Measurements from ENCODE around the gene TMEM201. TPM values are rescaled to one million over a fixed set of nuclear protein-coding genes. Genes with fewer than 3 reads are reported as not detected.

Gene TMEM201
- total RNA-seq, 1 donor from 2014 or later = 9.9 TPM

DNA sequence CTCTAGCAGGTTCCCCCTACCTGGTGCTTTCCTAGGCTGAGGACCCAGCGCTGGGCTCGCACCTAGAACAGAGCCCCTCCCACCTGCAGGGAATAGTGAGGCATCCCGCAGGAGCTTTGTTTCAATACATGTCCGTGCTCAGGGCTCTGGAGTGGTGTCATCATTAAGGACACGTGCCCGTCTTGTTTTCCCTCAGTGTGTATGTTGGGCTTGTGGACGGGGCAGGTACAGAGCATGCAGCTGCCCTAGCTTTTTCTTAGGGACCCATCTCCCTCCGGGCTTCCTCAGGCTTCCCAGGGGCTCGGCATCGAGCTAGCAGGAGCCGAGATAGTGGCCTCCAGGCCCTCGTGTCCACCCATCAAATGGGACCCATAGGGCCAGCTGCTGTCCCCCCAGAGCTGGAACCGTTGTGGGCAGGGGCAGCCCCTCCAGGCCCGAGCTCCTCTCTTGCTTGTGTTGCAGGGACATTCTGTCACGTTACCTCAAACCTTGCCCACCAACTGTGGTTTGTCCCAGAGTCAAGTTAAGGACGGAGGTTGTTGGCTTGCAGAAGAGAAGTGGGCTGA lies 3.9 kb downstream of the TMEM201 start:
- Histone ChIP-seq H3K36me3 (ENCODE audit: control insufficient read depth, insufficient read depth, low read length) (no peaks in the 10 kb centered on the region), H3K27me3 (ENCODE audit: control insufficient read depth, insufficient read depth, low read length) (no peaks in the 10 kb centered on the region), H3K4me3 (ENCODE audit: low read depth, low read length) (no peak overlapping the region)
- TF ChIP-seq, protein P1, sequence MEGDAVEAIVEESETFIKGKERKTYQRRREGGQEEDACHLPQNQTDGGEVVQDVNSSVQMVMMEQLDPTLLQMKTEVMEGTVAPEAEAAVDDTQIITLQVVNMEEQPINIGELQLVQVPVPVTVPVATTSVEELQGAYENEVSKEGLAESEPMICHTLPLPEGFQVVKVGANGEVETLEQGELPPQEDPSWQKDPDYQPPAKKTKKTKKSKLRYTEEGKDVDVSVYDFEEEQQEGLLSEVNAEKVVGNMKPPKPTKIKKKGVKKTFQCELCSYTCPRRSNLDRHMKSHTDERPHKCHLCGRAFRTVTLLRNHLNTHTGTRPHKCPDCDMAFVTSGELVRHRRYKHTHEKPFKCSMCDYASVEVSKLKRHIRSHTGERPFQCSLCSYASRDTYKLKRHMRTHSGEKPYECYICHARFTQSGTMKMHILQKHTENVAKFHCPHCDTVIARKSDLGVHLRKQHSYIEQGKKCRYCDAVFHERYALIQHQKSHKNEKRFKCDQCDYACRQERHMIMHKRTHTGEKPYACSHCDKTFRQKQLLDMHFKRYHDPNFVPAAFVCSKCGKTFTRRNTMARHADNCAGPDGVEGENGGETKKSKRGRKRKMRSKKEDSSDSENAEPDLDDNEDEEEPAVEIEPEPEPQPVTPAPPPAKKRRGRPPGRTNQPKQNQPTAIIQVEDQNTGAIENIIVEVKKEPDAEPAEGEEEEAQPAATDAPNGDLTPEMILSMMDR (IDR thresholded peaks at IDR 0.05; ENCODE audit: insufficient read depth, low read length, poor library complexity, severe bottlenecking) = no peak
- no peak for DNase-seq (ENCODE audit: low read depth)

DNA sequence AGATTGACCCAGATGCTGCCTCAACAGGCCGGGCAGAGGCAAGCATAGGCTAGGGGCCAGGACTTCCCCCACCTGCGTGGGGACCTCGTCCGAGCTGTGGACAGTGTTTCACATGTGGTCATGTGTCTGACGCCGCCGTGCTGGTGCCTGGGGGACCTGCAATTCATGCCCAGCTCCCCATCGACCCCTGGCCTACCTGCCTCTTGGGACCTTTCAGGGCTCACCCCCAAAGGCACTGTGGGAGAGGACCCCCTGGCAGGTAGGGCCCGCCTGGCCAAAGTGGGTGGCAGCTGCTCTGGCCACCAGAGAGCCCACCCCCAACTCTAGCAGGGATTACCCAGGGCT lies 4.4 kb downstream of the TMEM201 start:
- TF ChIP-seq, protein P1 (IDR thresholded peaks at IDR 0.05; ENCODE audit: insufficient read depth, low read length, poor library complexity, severe bottlenecking) = no peak
- Histone ChIP-seq H3K4me3 (ENCODE audit: low read depth, low read length) (no peak overlapping the region), H3K27me3 (ENCODE audit: control insufficient read depth, insufficient read depth, low read length) (no peaks in the 10 kb centered on the region), H3K36me3 (ENCODE audit: control insufficient read depth, insufficient read depth, low read length) (no peaks in the 10 kb centered on the region)
- DNase-seq (ENCODE audit: low read depth) = no peak

DNA sequence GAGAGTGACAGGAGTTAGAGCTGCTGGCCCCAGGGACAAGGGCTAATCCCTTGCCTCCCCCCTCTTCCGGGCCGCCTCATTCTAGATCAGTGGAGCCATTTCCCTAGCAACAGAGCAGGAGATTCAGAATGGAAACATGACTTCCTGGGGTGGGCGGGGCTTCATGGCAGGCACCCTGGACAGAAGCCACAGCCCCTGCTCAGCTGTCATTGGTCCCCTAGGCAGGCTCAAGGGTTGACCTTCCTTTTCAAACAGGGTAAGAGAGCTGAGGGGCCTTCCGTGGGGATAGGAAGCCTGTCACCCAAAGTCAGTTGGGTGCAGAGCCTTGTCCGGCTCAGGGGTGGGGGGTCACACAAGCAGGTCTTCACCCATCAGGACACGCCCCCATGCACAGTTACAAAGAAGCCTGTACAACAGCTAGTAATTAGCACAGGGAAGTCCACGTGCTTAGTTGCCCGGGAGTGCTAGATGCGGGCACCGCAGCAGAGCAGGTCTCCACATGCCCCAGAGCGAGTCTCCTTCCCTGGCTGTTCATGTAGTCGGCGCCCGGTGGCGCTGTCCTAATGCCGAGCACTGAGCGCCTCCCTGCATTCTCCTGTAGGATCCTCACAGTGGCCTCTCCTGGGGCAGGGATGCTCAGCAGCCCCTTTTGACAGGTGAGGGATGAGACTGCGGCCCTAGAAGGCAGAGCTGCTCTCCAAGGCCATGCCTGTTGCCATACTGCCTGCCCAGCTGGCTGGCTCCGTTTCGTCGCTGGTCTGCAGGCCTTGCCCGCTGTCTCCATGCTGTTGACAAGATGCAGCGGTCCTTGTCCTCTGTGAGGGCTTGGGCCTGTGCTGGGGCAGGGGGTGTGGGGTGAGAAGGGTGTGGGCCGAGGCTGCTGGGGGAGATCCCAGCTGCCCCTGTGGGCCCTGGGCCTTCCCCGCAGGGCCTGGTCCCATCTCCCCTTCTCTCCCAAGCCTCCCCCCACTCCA lies 5.1 kb downstream of the TMEM201 start:
- Histone ChIP-seq H3K4me3 (ENCODE audit: low read depth, low read length) (no peak overlapping the region), H3K36me3 (ENCODE audit: control insufficient read depth, insufficient read depth, low read length) (no peaks in the 10 kb centered on the region), H3K27me3 (ENCODE audit: control insufficient read depth, insufficient read depth, low read length) (no peaks in the 10 kb centered on the region)
- DNase-seq (ENCODE audit: low read depth) = peak; percentile 50
- TF ChIP-seq, protein P1 (IDR thresholded peaks at IDR 0.05; ENCODE audit: insufficient read depth, low read length, poor library complexity, severe bottlenecking) = no peak

DNA sequence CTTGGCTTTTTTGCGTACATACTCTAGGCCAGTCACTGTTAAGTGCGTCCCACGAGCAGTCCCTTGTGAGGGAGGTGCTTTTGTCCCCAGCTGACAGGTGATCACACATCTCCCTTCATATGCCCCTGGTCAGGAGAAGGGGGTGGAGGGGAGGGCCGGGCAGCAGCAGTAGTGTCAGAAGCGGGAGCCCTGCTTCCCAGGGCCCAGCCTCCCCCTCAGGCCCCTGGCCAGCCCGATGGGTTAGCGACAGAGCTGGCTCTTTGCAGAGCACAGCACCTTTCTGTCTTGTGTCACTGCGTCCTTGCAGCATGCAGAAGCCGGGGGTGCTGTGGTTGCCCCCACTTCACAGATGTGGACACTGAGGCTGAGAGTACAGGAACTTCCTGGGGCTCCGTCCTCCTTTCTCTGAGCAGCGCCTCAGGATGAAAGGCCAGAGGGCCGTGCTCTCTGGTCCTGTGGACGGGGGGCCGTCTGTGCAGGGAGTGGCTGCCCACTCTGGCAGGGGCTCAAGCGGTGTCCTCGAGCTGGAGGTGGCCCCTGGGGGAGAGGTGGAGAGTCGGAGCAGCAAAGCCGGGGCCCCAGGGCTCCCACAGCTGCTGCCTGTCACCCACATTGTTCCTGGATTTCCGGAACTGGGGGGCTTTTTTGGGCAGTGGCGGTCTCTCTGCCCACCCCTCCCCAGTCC lies 5.9 kb downstream of the TMEM201 start:
- DNase-seq (ENCODE audit: low read depth) = no peak
- H3K36me3 ChIP-seq (ENCODE audit: control insufficient read depth, insufficient read depth, low read length) = no peaks in the 10 kb centered on the region
- H3K27me3 ChIP-seq (ENCODE audit: control insufficient read depth, insufficient read depth, low read length) = no peaks in the 10 kb centered on the region
- H3K4me3 ChIP-seq (ENCODE audit: low read depth, low read length) = no peak overlapping the region
- TF ChIP-seq, protein P1 (IDR thresholded peaks at IDR 0.05; ENCODE audit: insufficient read depth, low read length, poor library complexity, severe bottlenecking) = no peak

DNA sequence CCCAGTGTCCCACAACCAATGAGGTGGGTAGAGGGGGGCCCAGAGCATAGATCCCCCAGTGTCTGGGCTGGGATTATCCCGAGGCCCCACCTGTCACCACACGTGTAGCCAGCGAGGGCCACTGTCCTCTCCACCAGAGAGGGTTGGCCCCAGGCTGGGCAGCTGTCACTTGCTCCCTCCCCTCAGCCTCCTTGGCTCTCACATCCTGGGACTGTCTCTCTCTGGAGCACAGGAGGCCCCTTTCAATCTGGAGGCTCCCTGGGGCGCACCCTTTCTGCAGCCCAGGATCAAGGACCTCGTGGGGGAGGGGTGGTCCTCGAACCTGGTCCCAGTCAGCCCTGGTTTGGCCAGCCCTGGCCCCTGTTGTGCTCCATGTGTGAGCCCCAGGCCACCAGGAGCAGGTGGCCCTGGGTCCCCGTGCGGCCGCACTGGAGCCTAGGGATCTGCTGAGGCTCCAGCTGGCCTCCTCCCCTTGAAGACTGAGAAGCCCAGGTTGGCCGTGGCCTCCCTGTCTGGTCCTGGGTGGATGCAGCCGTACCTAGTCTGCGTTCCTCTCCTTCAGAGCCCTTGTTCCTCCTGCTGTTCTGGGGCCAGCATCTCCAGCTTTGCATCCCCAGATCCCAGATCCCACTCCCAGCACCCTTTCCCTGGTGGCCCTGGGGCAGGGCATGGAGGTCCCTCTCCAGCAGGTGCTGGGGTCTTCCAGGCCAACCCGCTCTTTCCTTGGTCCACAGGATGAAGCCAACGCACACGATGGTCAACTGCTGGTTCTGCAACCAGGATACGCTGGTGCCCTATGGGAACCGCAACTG lies 6.7 kb downstream of the TMEM201 start:
- Histone ChIP-seq H3K27me3 (ENCODE audit: control insufficient read depth, insufficient read depth, low read length) (no peaks in the 10 kb centered on the region), H3K36me3 (ENCODE audit: control insufficient read depth, insufficient read depth, low read length) (no peaks in the 10 kb centered on the region)
- TF ChIP-seq, protein P1 (IDR thresholded peaks at IDR 0.05; ENCODE audit: insufficient read depth, low read length, poor library complexity, severe bottlenecking) = no peak

More for the DNA sequence above, 6.7 kb downstream of the TMEM201 start:
- H3K4me3 ChIP-seq (ENCODE audit: low read depth, low read length) = no peak overlapping the region
- DNase-seq (ENCODE audit: low read depth) = no peak
